K562 (cell line): ENCODE data around the gene TICAM1. TPM values are rescaled to one million over a fixed set of nuclear protein-coding genes. Genes with fewer than 3 reads are reported as not detected.

Experiments used
- ATAC-seq: fragments of 200-7000 bp; cut with Tn5 transposase; 3 replicates; pipeline ENCODE4 v1.9.1; 2020; ENCODE audit warnings: moderate library complexity
- BruUV-seq: library from RNA; stranded (reverse); fragments of 400-500 nt; replicated peaks from 2 replicates; lab custom pipeline; 2021; lab: Mats Ljungman, UMichigan
- CTCF ChIA-PET: fragments of 300-600 bp; formaldehyde crosslinking; extraction: SDS; loops from one replicate; lab custom pipeline; 2021; ENCODE audit warnings: low intra/inter-chr PET ratio; lab: Yijun Ruan, JAX
- POLR2A ChIA-PET: fragments of 300-600, 350-650 bp; sonication (Branson Sonifier 250); formaldehyde crosslinking; extraction: SDS; loops from one replicate; lab custom pipeline; 2021; ENCODE audit warnings: antibody characterized with exemption, inconsistent platforms; lab: Yijun Ruan, JAX
- DNase-seq, 4 experiments: peaks; one replicate each; pipeline versions ENCODE4 v3.0.0 to v3.0.0-alpha.2; 2011 to 2018; ENCODE audit warnings: low spot score in 3 of 4, mixed read lengths in 3 of 4; ENCODE audit errors: extremely low read depth in 1 of 4
- FAIRE-seq: peaks from 2 replicates; lab custom pipeline; 2011; peaks lifted over from hg19 to GRCh38; lab: Jason Lieb, UNC
- H2AFZ ChIP-seq: 2 replicates; pipeline ENCODE4 v1.6.0; 2011; ENCODE audit warnings: low read depth, low read length, control low read depth, inconsistent platforms
- H3K27ac ChIP-seq: fragments of 200-600 bp; 3 replicates; pipeline ENCODE4 v1.8.0; 2011; ENCODE audit warnings: low read depth, mild to moderate bottlenecking, control low read depth, inconsistent platforms, low read length, moderate library complexity, mixed read lengths; ENCODE audit errors: extremely low read depth
- H3K27me3 ChIP-seq, 2 experiments: fragments of 300-600 bp in 1 of 2; 2 replicates in 1 of 2; 3 replicates in 1 of 2; pipeline versions ENCODE4 v1.6.0 to v1.8.0; 2011; ENCODE audit warnings: inconsistent platforms in 2 of 2, low read length in 2 of 2, mild to moderate bottlenecking in 1 of 2, mixed read lengths in 1 of 2, moderate library complexity in 1 of 2; ENCODE audit not compliant: control insufficient read depth in 2 of 2, insufficient read depth in 2 of 2
- H3K36me3 ChIP-seq: fragments of 300-600 bp; 3 replicates; pipeline ENCODE4 v1.8.0; 2011; ENCODE audit warnings: mild to moderate bottlenecking, low read length, inconsistent platforms; ENCODE audit not compliant: control insufficient read depth, insufficient read depth
- H3K4me1 ChIP-seq, 2 experiments: fragments of 200-600 bp in 1 of 2; replicated peaks in 1 of 2; 2 replicates in 1 of 2; 3 replicates in 1 of 2; pipeline versions ENCODE4 v1.5.1 to v1.8.0; 2011; ENCODE audit warnings: inconsistent platforms in 2 of 2, low read length in 2 of 2, mild to moderate bottlenecking in 1 of 2, mixed read lengths in 1 of 2, moderate library complexity in 1 of 2; ENCODE audit not compliant: control insufficient read depth in 2 of 2, insufficient read depth in 2 of 2
- H3K4me2 ChIP-seq: 2 replicates; pipeline ENCODE4 v1.6.1; 2011; ENCODE audit warnings: low read length, control low read depth, inconsistent platforms, mixed read lengths; ENCODE audit not compliant: insufficient read depth
- H3K4me3 ChIP-seq: fragments of 200-600 bp; sonication (generic), shearing (Covaris generic); 2 replicates; pipeline ENCODE4 v1.5.1; 2016; ENCODE audit warnings: control low read depth, inconsistent platforms
- H3K79me2 ChIP-seq: fragments of 200-600 bp; 3 replicates; pipeline ENCODE4 v1.8.0; 2011; ENCODE audit warnings: low read length, inconsistent platforms; ENCODE audit not compliant: control insufficient read depth, insufficient read depth
- H3K9ac ChIP-seq, 2 experiments: 2 replicates each; pipeline versions ENCODE4 v1.6.0 to v1.6.1; 2011; ENCODE audit warnings: low read depth in 2 of 2, low read length in 2 of 2, control low read depth in 1 of 2, inconsistent platforms in 1 of 2, mild to moderate bottlenecking in 1 of 2, mixed read lengths in 1 of 2; ENCODE audit not compliant: insufficient read depth in 1 of 2
- H3K9me1 ChIP-seq: one replicate; pipeline ENCODE4 v1.6.0; 2011; ENCODE audit warnings: inconsistent platforms, mild to moderate bottlenecking, low read length, moderate library complexity; ENCODE audit not compliant: control insufficient read depth, insufficient read depth
- H3K9me3 ChIP-seq: replicated peaks from 2 replicates; pipeline ENCODE4 v1.5.1; 2011; ENCODE audit warnings: low read depth, low read length, inconsistent platforms; ENCODE audit not compliant: control insufficient read depth, insufficient read depth
- H4K20me1 ChIP-seq: replicated peaks from 2 replicates; pipeline ENCODE4 v1.6.1; 2011; ENCODE audit warnings: low read length, inconsistent platforms, mixed read lengths; ENCODE audit not compliant: control insufficient read depth, insufficient read depth
- YY1 ChIP-seq, 3 experiments: IDR thresholded peaks; 2 replicates each; pipeline ENCODE4 v1.6.1; 2011; ENCODE audit warnings: low read length in 2 of 3, mild to moderate bottlenecking in 2 of 3, moderate library complexity in 2 of 3, borderline replicate concordance in 1 of 3, control low read depth in 1 of 3, low read depth in 1 of 3; ENCODE audit not compliant: insufficient read depth in 3 of 3, insufficient replicate concordance in 2 of 3, control insufficient read depth in 1 of 3, insufficient read length in 1 of 3; ENCODE audit errors: extremely low read depth in 1 of 3
- ZMIZ1 ChIP-seq, 2 experiments: fragments of 150-350 bp in 1 of 2; IDR thresholded peaks; 2 replicates each; pipeline ENCODE4 v1.6.1; 2012 to 2016; ENCODE audit warnings: low read depth in 2 of 2, low read length in 2 of 2, mild to moderate bottlenecking in 1 of 2, moderate library complexity in 1 of 2
- WGBS: fragments of 100-300 bp; shearing (Covaris generic); methylation state at CpG from one replicate; pipeline ENCODE4 v1.1.6; 2016; ENCODE audit warnings: low coverage, mixed read lengths; ENCODE audit not compliant: insufficient coverage; ENCODE audit errors: missing lambda C conversion rate; 5-methylcytosine and 5-hydroxymethylcytosine counted together
- in situ Hi-C: fragments of 300-500 bp; cut with MboI; formaldehyde crosslinking; loops from 4 replicates; pipeline ENCODE4 v1.15.0; 2018; ENCODE audit warnings: inconsistent platforms, mixed read lengths
- intact Hi-C: fragments of 100-400 bp; cut with micrococcal nuclease; formaldehyde crosslinking; loops from 2 replicates; pipeline ENCODE4 v1.14.2; 2022
- polyA plus RNA-seq, 8 experiments: library from polyadenylated mRNA; depleted of rRNA in 4 of 8; stranded (reverse) in 5 of 8; unstranded in 3 of 8; fragments of >200 nt; fragmentation: Nextera tagmentation in 2 of 8; fragmentation: Illumina TruSeq in 1 of 8; extraction: Ambion mirVana in 2 of 8; extraction: Trizol in 1 of 8; gene quantifications; 2 replicates each; pipeline versions ENCODE4 v1.2.1 to v1.2.3, GENCODE V29; 2011 to 2014; ENCODE audit warnings: inconsistent platforms in 1 of 8, missing spikeins in 1 of 8
- total RNA-seq, 7 experiments: library from RNA; depleted of rRNA in 6 of 7; stranded (reverse); fragments of >200 nt in 6 of 7; fragmentation: Illumina TruSeq in 2 of 7; extraction: Trizol in 2 of 7; gene quantifications; 2 replicates each; pipeline versions ENCODE4 v1.2.1 to v1.2.3, GENCODE V29; 2011 to 2021; ENCODE audit warnings: low replicate concordance in 1 of 7

The TICAM1 gene
- total and polyA plus RNA-seq, 9 of the 15 experiments (the other 6 are each of a cell fraction or from before 2014, with no cell fraction given): 0.07 to 11.6 (median 1.5) TPM

- no peak for FAIRE-seq
- BruUV-seq: no TSS peak
- no peak for DNase-seq
- H3K4me3 ChIP-seq: no peak overlapping the region
- H3K9me3 ChIP-seq: peaks cover 3% of the 10 kb centered on the region; the same call in 1 of the 2 replicates
- H3K79me2 ChIP-seq: no peaks in the 10 kb centered on the region
- H3K27ac ChIP-seq: no peak overlapping the region
- H3K4me2 ChIP-seq: no peak overlapping the region
- WGBS: 1% methylated on average over 6 of the region's 6 CpGs
- POLR2A ChIA-PET: interaction anchor here (0.7 kb wide), 1 partner anchor 16 kb away, joined by 3 read pairs; no protein-coding TSS in a partner anchor
- H3K9me1 ChIP-seq: no peaks in the 10 kb centered on the region
- peaks cover 17 to 58% of the 10 kb centered on the region in 2 experiments for H3K27me3 ChIP-seq
- no peak overlapping the region for H2AFZ ChIP-seq
- intact Hi-C loops (no loop called here), in situ Hi-C loops (no loop called here)
- no peak overlapping the region for H3K9ac ChIP-seq
- ATAC-seq: no peak
- H4K20me1 ChIP-seq: no peaks in the 10 kb centered on the region
- TF ChIP-seq YY1 (IDR thresholded peaks at IDR 0.05; ENCODE audit: borderline replicate concordance in 1 of 3, control insufficient read depth in 1 of 3, extremely low read depth in 1 of 3, insufficient read depth in 3 of 3, insufficient read length in 1 of 3, insufficient replicate concordance in 2 of 3, low read depth in 1 of 3, low read length in 2 of 3) (peak; percentile 39 to 90 (median 65)), ZMIZ1 (IDR thresholded peaks at IDR 0.05; ENCODE audit: low read depth in 2 of 2, low read length in 2 of 2) (no peak)
- H3K4me1 ChIP-seq: peaks cover 0 to 9% of the 10 kb centered on the region in 2 experiments; a peak in 2 of 5 replicates
- CTCF ChIA-PET: no interaction called here
- no peaks in the 10 kb centered on the region for H3K36me3 ChIP-seq
Measured at GRCh38 chr19:4780860-4781259, 50.7 kb downstream of the TICAM1 start.
